Cardiac fibroblast (primary cell): Measurements from ENCODE around the gene SULF2.

Experiments
- DNase-seq, 2 donors: peaks; one replicate each; pipeline versions ENCODE4 v3.0.0 to v3.0.0-alpha.2; 2010; ENCODE audit warnings: low read depth in 2 of 2
- H3K4me3 ChIP-seq, 2 donors: replicated peaks in 1 of 2; 1 replicate in 1 of 2; 2 replicates in 1 of 2; pipeline ENCODE4 v1.5.1; 2011; ENCODE audit warnings: low read depth in 2 of 2, low read length in 2 of 2, mild to moderate bottlenecking in 2 of 2, moderate library complexity in 1 of 2
- TF ChIP-seq, protein P1 (sequence below): IDR thresholded peaks from one replicate; pipeline ENCODE4 v1.5.1; 2011; ENCODE audit warnings: low read depth, mild to moderate bottlenecking, low read length, inconsistent platforms

The SULF2 gene

DNA sequence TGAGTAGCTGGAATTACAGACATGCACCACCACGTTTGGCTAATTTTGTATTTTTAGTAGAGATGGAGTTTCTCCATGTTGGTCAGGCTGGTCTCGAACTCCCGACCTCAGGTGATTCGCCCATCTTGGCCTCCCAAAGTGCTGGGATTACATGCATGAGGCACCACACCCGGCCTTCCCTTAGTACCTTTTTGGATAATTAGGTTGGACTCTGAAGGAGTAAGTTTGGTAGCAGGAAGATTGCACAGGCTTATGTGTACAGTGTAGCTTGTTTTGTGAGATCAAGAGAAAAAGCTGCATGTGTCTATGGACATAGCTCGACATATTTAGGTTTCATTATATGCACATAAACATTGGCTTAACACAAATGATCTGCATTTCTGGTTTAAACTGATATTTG lies 166.8 kb downstream of the SULF2 start:
- TF ChIP-seq, protein P1, sequence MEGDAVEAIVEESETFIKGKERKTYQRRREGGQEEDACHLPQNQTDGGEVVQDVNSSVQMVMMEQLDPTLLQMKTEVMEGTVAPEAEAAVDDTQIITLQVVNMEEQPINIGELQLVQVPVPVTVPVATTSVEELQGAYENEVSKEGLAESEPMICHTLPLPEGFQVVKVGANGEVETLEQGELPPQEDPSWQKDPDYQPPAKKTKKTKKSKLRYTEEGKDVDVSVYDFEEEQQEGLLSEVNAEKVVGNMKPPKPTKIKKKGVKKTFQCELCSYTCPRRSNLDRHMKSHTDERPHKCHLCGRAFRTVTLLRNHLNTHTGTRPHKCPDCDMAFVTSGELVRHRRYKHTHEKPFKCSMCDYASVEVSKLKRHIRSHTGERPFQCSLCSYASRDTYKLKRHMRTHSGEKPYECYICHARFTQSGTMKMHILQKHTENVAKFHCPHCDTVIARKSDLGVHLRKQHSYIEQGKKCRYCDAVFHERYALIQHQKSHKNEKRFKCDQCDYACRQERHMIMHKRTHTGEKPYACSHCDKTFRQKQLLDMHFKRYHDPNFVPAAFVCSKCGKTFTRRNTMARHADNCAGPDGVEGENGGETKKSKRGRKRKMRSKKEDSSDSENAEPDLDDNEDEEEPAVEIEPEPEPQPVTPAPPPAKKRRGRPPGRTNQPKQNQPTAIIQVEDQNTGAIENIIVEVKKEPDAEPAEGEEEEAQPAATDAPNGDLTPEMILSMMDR: no peak
- no peak overlapping the region for H3K4me3 ChIP-seq
- no peak for DNase-seq

DNA sequence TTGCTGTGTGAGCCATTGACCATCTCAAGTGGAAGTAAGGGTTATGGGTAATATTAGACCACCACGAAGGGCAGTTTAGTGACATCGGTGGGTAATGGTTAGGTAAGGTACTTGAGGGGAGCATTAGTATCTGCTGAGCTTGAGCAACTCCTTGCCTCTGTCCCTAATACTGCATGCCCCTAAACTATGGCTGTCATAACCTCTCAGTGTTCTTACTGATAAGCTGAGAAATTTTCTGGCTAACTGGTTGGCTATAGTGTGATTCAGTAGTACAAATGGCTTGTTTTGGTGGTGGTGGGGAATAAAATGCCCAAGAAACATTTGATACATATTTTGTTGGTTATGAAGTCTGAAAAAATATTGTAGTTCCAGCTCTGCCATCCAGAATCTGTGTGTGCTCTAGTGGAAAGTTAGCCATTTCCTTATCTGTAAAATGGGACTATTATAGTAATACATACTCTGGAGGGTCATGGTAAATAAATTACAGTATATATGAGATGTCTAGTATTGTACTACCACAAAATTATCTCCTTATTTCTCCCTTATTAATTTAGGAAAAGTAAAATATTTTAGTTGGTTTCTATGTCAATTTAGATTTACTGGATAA lies 170.5 kb downstream of the SULF2 start:
- TF ChIP-seq, protein P1: no peak
- DNase-seq: no peak
- H3K4me3 ChIP-seq: no peak overlapping the region

DNA sequence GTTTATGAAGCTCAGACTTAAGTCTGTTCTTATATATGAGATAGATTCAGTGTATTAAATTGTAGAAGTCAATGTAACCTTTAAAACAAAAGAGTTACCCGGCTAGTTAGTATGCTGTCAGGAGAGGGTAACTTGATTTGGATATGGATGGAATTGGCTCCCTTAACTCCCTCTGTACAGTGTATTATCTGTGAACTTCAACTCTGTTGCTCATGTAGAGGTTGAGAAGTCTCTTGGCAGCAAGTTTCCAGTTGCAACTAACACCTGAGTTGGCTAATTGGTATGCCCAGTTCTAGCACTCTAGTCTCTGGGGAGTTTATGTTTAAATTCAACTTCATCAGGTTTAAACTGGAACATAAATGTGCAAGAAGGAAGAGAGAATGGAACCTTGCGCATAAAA lies 172.6 kb downstream of the SULF2 start:
- TF ChIP-seq, protein P1: no peak

DNA sequence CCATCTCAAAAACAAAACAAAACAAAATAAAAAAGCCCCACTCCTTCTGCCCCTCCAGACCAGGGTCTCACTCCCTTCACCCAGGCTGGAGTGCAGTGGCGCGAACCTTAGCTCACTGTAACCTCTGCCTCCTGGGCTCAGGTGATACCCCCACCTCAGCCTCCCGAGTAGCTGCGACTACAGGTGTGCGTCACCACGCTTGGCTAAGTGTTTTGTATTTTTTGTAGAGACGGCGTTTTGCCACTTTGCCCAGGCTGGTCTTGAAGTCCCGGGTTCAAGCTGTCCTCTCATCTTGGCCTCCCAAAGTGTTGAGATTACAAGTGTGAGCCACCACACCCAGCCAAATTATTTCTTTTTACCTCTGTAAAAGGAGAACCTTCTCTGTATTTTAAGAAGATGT lies 173.5 kb downstream of the SULF2 start:
- TF ChIP-seq, protein P1: no peak
- DNase-seq: no peak
- no peak overlapping the region for H3K4me3 ChIP-seq

More for the DNA sequence above, 172.6 kb downstream of the SULF2 start:
- no peak overlapping the region for H3K4me3 ChIP-seq
- no peak for DNase-seq

DNA sequence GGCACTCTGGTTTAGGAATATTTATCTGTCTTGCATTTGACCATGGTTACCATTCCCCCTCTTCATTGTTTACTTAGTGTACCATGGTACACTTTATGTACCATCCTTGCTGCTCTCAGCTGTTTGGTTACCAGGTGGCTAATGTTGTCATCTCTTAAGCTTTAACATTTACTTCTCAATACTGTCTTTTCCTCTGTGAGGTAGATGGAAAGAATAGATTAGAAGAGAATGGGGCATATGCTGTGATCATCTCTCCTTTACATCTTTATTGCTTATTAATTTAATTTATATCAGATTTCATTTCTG lies 174.4 kb downstream of the SULF2 start:
- TF ChIP-seq, protein P1: no peak
- H3K4me3 ChIP-seq: no peak overlapping the region
- DNase-seq: no peak

DNA sequence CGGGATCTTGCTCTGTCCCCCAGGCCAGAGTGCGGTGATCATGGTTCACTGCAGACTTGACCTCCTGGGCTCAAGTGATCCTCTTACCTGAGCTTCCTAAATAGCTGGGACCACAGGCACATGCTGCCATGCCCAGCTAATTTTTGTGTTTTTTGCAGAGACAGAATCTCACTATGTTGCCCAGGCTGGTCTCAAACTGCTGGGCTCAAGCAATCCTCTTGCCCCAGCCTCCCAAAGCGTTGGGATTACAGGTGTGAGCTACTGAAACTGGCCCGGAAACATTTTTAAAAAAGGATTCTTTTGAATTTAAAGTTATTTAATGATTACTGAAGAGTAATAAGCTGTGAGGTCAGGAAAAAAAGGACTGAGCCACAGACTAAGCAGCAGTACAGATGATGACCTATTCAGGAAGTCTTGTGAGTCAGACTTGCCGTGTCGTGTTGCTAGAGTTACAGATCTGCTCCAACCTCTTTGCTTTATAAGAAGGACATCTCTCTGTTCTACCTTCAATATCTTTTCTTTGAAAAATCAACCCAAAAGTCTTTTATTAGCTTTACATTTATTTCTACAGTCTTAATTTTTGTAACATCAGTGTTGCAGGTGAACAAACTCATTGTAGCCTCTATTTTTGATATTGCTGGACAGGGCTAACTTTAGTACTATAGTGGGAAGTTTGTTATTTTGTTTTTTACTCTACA lies 174.9 kb downstream of the SULF2 start:
- no peak overlapping the region for H3K4me3 ChIP-seq
- peak; percentile 83 to 90 for DNase-seq
- TF ChIP-seq, protein P1: no peak
